ENCODE data around the gene CALHM3. TPM values are rescaled to one million over a fixed set of nuclear protein-coding genes. Genes with fewer than 3 reads are reported as not detected.

The CALHM3 gene
- total and polyA plus RNA-seq, 4 donors = 0.02 to 0.15 TPM; not detected in 2

DNA sequence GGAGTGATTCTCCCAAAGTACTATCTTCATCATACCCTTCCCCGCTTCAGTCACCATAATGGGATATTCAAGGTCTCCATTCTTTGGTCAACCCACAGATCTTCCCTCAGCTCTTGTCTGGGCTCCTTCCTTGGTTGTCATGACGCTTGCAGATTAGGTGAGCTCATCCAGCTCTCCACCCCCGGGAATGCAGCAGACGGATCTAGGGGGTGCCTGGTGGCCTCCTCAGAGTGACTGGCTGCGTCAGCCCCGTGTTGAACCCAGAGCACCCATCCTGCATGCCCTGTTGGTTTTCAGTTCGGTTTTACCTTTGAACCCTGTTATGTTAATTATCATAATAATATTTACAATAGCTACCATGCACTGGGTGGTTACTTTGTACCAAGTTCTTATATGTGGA, 20.8 kb upstream of the CALHM3 start:
- TF ChIP-seq, protein P1, sequence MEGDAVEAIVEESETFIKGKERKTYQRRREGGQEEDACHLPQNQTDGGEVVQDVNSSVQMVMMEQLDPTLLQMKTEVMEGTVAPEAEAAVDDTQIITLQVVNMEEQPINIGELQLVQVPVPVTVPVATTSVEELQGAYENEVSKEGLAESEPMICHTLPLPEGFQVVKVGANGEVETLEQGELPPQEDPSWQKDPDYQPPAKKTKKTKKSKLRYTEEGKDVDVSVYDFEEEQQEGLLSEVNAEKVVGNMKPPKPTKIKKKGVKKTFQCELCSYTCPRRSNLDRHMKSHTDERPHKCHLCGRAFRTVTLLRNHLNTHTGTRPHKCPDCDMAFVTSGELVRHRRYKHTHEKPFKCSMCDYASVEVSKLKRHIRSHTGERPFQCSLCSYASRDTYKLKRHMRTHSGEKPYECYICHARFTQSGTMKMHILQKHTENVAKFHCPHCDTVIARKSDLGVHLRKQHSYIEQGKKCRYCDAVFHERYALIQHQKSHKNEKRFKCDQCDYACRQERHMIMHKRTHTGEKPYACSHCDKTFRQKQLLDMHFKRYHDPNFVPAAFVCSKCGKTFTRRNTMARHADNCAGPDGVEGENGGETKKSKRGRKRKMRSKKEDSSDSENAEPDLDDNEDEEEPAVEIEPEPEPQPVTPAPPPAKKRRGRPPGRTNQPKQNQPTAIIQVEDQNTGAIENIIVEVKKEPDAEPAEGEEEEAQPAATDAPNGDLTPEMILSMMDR (IDR thresholded peaks at IDR 0.05; ENCODE audit: control extremely low read depth, extremely low read depth) = no peak
- DNase-seq (no peak), ATAC-seq (ENCODE audit: insufficient read depth, low FRiP score) (no peak)
- Histone ChIP-seq H3K9me3 (ENCODE audit: control insufficient read depth in 4 of 4, insufficient read depth in 3 of 4, low read length in 3 of 4) (peaks cover 0 to 2% (median 0%) of the 10 kb centered on the region in 4 donors), H3K36me3 (ENCODE audit: control insufficient read depth in 4 of 4, insufficient read depth in 4 of 4, low read length in 4 of 4) (no peaks in the 10 kb centered on the region), H3K4me1 (ENCODE audit: control insufficient read depth in 5 of 5, insufficient read depth in 5 of 5, low read length in 5 of 5) (peaks cover 0 to under 1% (median 0%) of the 10 kb centered on the region in 5 donors), H3K4me3 (no peak overlapping the region), H3K27ac (ENCODE audit: low read depth in 1 of 2, low read length in 1 of 2) (no peak overlapping the region), H3K9ac (ENCODE audit: insufficient read depth in 1 of 2, low read length in 2 of 2) (no peak overlapping the region), H3K27me3 (ENCODE audit: control insufficient read depth in 3 of 3, insufficient read depth in 3 of 3, low read length in 2 of 3) (peaks cover 0 to 42% (median 41%) of the 10 kb centered on the region in 3 donors)
- 67 to 80% methylated on average over 7 of the region's 7 CpGs for WGBS, 2 donors

DNA sequence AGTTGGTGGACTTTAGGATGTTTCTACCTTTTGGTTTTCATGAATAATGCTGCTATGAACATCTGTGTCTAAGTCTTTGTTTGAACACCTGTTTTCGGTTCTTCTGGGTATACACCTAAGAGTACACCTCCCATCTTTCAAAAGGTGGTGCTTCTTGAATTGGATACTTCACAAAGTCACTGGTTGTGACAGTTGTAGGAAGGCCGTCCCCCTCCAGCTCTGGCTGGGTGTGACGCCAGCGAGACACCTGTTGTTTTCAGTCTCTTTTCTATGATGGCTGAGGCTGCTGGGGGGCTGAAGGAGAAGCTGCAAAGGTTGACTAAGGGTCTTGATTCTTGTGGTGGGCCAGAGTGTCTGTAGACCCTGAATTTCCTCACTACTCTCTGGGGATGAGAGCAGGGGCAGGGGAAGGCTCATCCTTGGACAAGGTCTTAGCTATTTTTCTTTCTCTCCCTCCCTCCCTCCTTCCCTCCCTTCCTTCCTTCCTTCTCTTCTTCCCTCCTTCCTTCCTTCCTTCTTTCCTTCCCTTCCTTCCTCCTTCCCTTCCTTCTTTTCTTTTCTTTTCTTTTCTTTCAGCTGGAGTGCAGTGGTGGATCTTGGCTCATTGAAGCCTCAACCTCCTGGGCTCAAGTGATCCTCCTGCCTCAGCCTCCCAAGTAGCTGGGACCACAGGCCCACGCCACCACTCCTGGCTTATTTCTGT, 20.0 kb upstream of the CALHM3 start:
- ATAC-seq (ENCODE audit: insufficient read depth, low FRiP score) = no peak
- H3K27me3 ChIP-seq (ENCODE audit: control insufficient read depth in 3 of 3, insufficient read depth in 3 of 3, low read length in 2 of 3) = peaks cover 2 to 49% (median 45%) of the 10 kb centered on the region in 3 donors
- TF ChIP-seq, protein P1 (IDR thresholded peaks at IDR 0.05; ENCODE audit: control extremely low read depth, extremely low read depth) = no peak
- DNase-seq = no peak
- WGBS, 2 donors = 81 to 91% methylated on average over 5 of the region's 5 CpGs
- no peak overlapping the region for H3K4me3 ChIP-seq
- H3K4me1 ChIP-seq (ENCODE audit: control insufficient read depth in 5 of 5, insufficient read depth in 5 of 5, low read length in 5 of 5) = peaks cover 0 to 7% (median 0%) of the 10 kb centered on the region in 5 donors
- no peak overlapping the region for H3K9ac ChIP-seq (ENCODE audit: insufficient read depth in 1 of 2, low read length in 2 of 2)
- no peaks in the 10 kb centered on the region for H3K36me3 ChIP-seq (ENCODE audit: control insufficient read depth in 4 of 4, insufficient read depth in 4 of 4, low read length in 4 of 4)
- peaks cover 0 to 2% (median 0%) of the 10 kb centered on the region in 4 donors for H3K9me3 ChIP-seq (ENCODE audit: control insufficient read depth in 4 of 4, insufficient read depth in 3 of 4, low read length in 3 of 4)
- H3K27ac ChIP-seq (ENCODE audit: low read depth in 1 of 2, low read length in 1 of 2) = no peak overlapping the region

DNA sequence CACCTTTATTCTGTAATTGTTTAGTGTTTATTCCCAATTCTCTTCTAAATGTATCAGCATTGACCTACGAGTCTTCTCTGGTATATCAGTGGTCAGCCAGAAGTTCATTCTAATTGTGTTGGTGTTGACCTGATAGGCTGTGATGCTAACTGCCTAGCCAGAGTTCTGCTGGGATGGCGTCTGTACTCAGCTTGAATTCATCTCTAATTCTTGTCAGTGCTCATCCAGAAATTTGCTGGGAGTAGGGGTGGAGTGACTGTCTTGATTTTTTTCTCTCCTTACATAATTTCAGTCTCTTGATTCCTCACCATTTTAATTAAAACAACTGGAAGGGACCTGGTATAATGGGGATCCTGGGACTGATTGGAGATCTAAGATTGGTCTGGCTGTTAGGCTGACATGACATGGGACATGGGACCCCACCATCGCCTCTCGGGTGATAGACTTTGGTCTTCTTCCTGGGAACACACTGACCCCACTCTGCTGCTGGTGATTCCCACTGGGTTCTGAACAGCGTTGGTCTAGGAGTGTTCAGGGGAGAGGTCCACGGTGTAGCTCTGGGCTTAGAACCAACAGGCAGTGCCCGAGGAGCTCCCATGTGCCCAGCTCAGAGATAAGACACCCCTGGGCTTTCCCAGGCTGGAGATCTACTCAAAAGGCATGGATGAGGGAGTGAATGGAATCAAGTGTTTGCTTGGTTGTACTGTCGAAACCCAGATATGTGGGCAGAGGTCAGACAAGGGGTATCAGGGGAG, 18.3 kb upstream of the CALHM3 start:
- Histone ChIP-seq H3K9ac (ENCODE audit: insufficient read depth in 1 of 2, low read length in 2 of 2) (no peak overlapping the region), H3K4me3 (no peak overlapping the region), H3K27ac (ENCODE audit: low read depth in 1 of 2, low read length in 1 of 2) (no peak overlapping the region), H3K4me1 (ENCODE audit: control insufficient read depth in 5 of 5, insufficient read depth in 5 of 5, low read length in 5 of 5) (peaks cover 0 to 12% (median 0%) of the 10 kb centered on the region in 5 donors), H3K36me3 (ENCODE audit: control insufficient read depth in 4 of 4, insufficient read depth in 4 of 4, low read length in 4 of 4) (no peaks in the 10 kb centered on the region), H3K27me3 (ENCODE audit: control insufficient read depth in 3 of 3, insufficient read depth in 3 of 3, low read length in 2 of 3) (peaks cover 3 to 52% (median 51%) of the 10 kb centered on the region in 3 donors), H3K9me3 (ENCODE audit: control insufficient read depth in 4 of 4, insufficient read depth in 3 of 4, low read length in 3 of 4) (no peaks in the 10 kb centered on the region)
- no peak for DNase-seq
- no peak for ATAC-seq (ENCODE audit: insufficient read depth, low FRiP score)
- TF ChIP-seq, protein P1 (IDR thresholded peaks at IDR 0.05; ENCODE audit: control extremely low read depth, extremely low read depth) = no peak
- WGBS, 2 donors = 79 to 91% methylated on average over 8 of the region's 8 CpGs
